Endothelial cell of umbilical vein (primary cell): ENCODE data around the gene FHOD3. TPM values are rescaled to one million over a fixed set of nuclear protein-coding genes. Genes with fewer than 3 reads are reported as not detected.

Experiments
- BruUV-seq: library from RNA; stranded (reverse); fragments of 400-500 nt; replicated peaks from 2 replicates; lab custom pipeline; 2021; lab: Mats Ljungman, UMichigan
- CTCF ChIA-PET: fragments of 300-600, 350-600 bp; sonication (Branson Sonifier 250); formaldehyde crosslinking; loops from one replicate; lab custom pipeline; 2021; ENCODE audit warnings: antibody characterized with exemption, inconsistent platforms; lab: Charles Lee
- POLR2A ChIA-PET: fragments of 300-600, 350-600 bp; sonication (Branson Sonifier 250); formaldehyde crosslinking; loops from one replicate; lab custom pipeline; 2021; ENCODE audit warnings: antibody characterized with exemption, inconsistent platforms; lab: Charles Lee
- DNase-seq: peaks from one replicate; pipeline ENCODE4 v3.0.0-alpha.2; 2011; ENCODE audit warnings: low read depth, low spot score
- FAIRE-seq: peaks from 2 replicates; lab custom pipeline; 2011; peaks lifted over from hg19 to GRCh38; lab: Jason Lieb, UNC
- H2AFZ ChIP-seq: 2 replicates; pipeline ENCODE4 v1.6.0; 2012; ENCODE audit warnings: low read depth, low read length, control low read depth, inconsistent platforms
- H3K27ac ChIP-seq: 2 replicates; pipeline ENCODE4 v1.5.1; 2011; ENCODE audit warnings: low read depth, mild to moderate bottlenecking, control low read depth, low read length, moderate library complexity; ENCODE audit not compliant: insufficient read depth
- H3K27me3 ChIP-seq, 2 experiments: 2 replicates each; pipeline versions ENCODE4 v1.6.0 to v1.6.1; 2011; ENCODE audit warnings: low read length in 2 of 2, mixed read lengths in 1 of 2; ENCODE audit not compliant: control insufficient read depth in 2 of 2, insufficient read depth in 2 of 2
- H3K36me3 ChIP-seq, 2 experiments: 2 replicates in 1 of 2; 3 replicates in 1 of 2; pipeline ENCODE4 v1.5.1; 2011; ENCODE audit warnings: low read length in 2 of 2, mild to moderate bottlenecking in 1 of 2, moderate library complexity in 1 of 2; ENCODE audit not compliant: control insufficient read depth in 2 of 2, insufficient read depth in 2 of 2; ENCODE audit errors: extremely low read depth in 1 of 2
- H3K4me1 ChIP-seq: 3 replicates; pipeline ENCODE4 v1.5.1; 2011; ENCODE audit warnings: mild to moderate bottlenecking, low read length; ENCODE audit not compliant: control insufficient read depth, insufficient read depth; ENCODE audit errors: extremely low read depth
- H3K4me2 ChIP-seq: 2 replicates; pipeline ENCODE4 v1.6.1; 2011; ENCODE audit warnings: low read length, control low read depth, mixed read lengths; ENCODE audit not compliant: insufficient read depth
- H3K4me3 ChIP-seq, 3 experiments: fragments of 200-600 bp in 1 of 3; sonication (generic), shearing (Covaris generic) in 1 of 3; replicated peaks in 1 of 3; 2 replicates each; pipeline ENCODE4 v1.5.1; 2011 to 2016; ENCODE audit warnings: control low read depth in 3 of 3, low read length in 3 of 3, mild to moderate bottlenecking in 2 of 3, inconsistent platforms in 1 of 3, low read depth in 1 of 3, moderate library complexity in 1 of 3; ENCODE audit not compliant: insufficient read depth in 1 of 3
- H3K79me2 ChIP-seq: 2 replicates; pipeline ENCODE4 v1.6.0; 2012; ENCODE audit warnings: low read length, inconsistent platforms; ENCODE audit not compliant: control insufficient read depth, insufficient read depth
- H3K9ac ChIP-seq: replicated peaks from 2 replicates; pipeline ENCODE3; 2011; ENCODE audit warnings: low read length, control low read depth; ENCODE audit not compliant: insufficient read depth; ENCODE audit errors: extremely low read depth
- H3K9me1 ChIP-seq: replicated peaks from 3 replicates; pipeline ENCODE4 v1.6.0; 2011; ENCODE audit warnings: mild to moderate bottlenecking, low read length; ENCODE audit not compliant: control insufficient read depth, insufficient read depth; ENCODE audit errors: extremely low read depth
- H3K9me3 ChIP-seq: replicated peaks from 2 replicates; pipeline ENCODE4 v1.5.1; 2012; ENCODE audit warnings: low read length, inconsistent platforms; ENCODE audit not compliant: control insufficient read depth, insufficient read depth
- H4K20me1 ChIP-seq: replicated peaks from 2 replicates; pipeline ENCODE3; 2011; ENCODE audit warnings: mild to moderate bottlenecking, low read length; ENCODE audit not compliant: control insufficient read depth, insufficient read depth; ENCODE audit errors: extremely low read depth
- FOS ChIP-seq: IDR thresholded peaks from 2 replicates; pipeline ENCODE4 v1.6.1; 2011; ENCODE audit warnings: mild to moderate bottlenecking, low read length, moderate library complexity, borderline replicate concordance; ENCODE audit not compliant: insufficient read depth
- MYC ChIP-seq: IDR thresholded peaks from one replicate; pipeline ENCODE4 v1.6.1; 2011; ENCODE audit warnings: mild to moderate bottlenecking, low read depth, low read length
- POLR2A ChIP-seq: IDR thresholded peaks from 2 replicates; pipeline ENCODE4 v1.6.1; 2012; ENCODE audit warnings: low read depth, mild to moderate bottlenecking, control low read depth, low read length
- dilution Hi-C: fragments of 300-500 bp; cut with MboI; formaldehyde crosslinking; loops from one replicate; pipeline ENCODE4 v1.15.0; 2019; ENCODE audit warnings: low sequenced_read_pairs; ENCODE audit not compliant: extremely low pct_ligation_motif_present
- intact Hi-C: fragments of 100-400 bp; cut with micrococcal nuclease; formaldehyde crosslinking; loops from one replicate; pipeline ENCODE4 v1.10.0; 2022
- polyA plus RNA-seq, 4 experiments: library from polyadenylated mRNA; depleted of rRNA in 3 of 4; stranded (reverse) in 3 of 4; unstranded in 1 of 4; fragments of >200 nt; gene quantifications; 2 replicates each; pipeline versions ENCODE4 v1.2.1 to v1.2.3, GENCODE V29; 2011 to 2012; ENCODE audit warnings: missing spikeins in 1 of 4
- total RNA-seq: library from RNA; stranded (reverse); gene quantifications from 2 replicates; pipeline ENCODE4 v1.2.3, GENCODE V29; 2021
- TF ChIP-seq, protein P1 (sequence below), 2 donors: IDR thresholded peaks; 1 replicate in 1 of 2; 2 replicates in 1 of 2; pipeline ENCODE4 v1.5.1; 2011; ENCODE audit warnings: low read length in 2 of 2, mild to moderate bottlenecking in 2 of 2, moderate library complexity in 2 of 2, control low read depth in 1 of 2, inconsistent platforms in 1 of 2, low read depth in 1 of 2; ENCODE audit not compliant: insufficient read depth in 1 of 2; ENCODE audit errors: extremely low read depth in 1 of 2
- TF ChIP-seq, protein P2 (sequence below): IDR thresholded peaks from 2 replicates; pipeline ENCODE4 v1.6.1; 2011; ENCODE audit not compliant: insufficient read depth, insufficient read length

FHOD3 gene
- total and polyA plus RNA-seq, 2 donors (not counting 3 experiments of a cell fraction or from before 2014, with no cell fraction given) = 0.06 to 1.5 TPM

DNA sequence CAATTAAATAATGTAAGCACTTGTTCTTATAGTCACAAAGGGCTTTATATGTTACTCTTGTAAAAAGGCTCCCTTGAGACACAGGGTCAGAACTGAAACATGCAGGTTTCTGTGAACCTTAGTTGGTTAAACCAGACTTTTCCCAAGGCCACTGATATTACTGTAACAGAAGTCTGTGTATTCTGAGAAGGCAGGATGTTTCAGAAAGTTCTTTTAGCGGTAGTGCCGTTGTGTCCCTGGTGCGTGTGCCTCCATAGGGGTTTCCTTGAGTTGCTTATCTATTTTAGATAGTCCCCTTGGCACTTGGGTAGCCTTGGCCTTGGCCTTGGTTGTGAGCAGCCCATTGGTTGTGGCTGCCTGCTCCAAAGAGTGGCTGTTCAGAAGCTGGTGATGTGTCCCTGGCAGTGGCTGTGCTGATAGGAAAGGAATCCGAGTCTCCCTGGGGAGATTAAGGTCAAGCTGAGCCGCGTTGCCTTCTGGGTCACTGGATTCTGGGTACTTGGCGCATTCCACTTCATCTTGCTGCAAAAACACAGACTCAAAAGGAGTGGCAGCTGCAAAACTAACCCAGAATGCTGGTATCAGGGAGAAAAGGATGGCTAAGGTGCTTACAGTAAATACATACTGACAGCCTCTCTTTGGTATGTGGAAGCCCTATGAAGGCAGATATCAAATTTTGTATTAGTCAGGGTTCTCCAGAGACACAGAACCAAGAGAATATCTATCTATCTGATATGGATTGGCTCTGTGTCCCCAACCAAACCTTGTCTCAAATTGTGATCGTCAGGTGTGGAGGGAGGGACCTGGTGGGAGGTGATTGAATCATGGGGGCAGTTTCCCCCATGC lies 69.7 kb downstream of the FHOD3 start:
- Histone ChIP-seq H3K9me1 (no peaks in the 10 kb centered on the region), H3K79me2 (no peaks in the 10 kb centered on the region), H3K9me3 (no peaks in the 10 kb centered on the region), H3K4me3 (no peak overlapping the region), H3K4me2 (no peak overlapping the region), H3K27me3 (peaks cover 0 to 3% of the 10 kb centered on the region in 2 experiments), H3K36me3 (no peaks in the 10 kb centered on the region), H3K9ac (no peak overlapping the region), H3K4me1 (no peaks in the 10 kb centered on the region), H3K27ac (no peak overlapping the region), H4K20me1 (no peaks in the 10 kb centered on the region), H2AFZ (no peak overlapping the region)
- dilution Hi-C loops (no loop called here), intact Hi-C loops (loop anchor here (1.0 kb wide), 1 partner anchor 22 kb away; no protein-coding TSS in a partner anchor)
- no peak for TF ChIP-seq POLR2A
- no peak for TF ChIP-seq MYC
- TF ChIP-seq, protein P1, sequence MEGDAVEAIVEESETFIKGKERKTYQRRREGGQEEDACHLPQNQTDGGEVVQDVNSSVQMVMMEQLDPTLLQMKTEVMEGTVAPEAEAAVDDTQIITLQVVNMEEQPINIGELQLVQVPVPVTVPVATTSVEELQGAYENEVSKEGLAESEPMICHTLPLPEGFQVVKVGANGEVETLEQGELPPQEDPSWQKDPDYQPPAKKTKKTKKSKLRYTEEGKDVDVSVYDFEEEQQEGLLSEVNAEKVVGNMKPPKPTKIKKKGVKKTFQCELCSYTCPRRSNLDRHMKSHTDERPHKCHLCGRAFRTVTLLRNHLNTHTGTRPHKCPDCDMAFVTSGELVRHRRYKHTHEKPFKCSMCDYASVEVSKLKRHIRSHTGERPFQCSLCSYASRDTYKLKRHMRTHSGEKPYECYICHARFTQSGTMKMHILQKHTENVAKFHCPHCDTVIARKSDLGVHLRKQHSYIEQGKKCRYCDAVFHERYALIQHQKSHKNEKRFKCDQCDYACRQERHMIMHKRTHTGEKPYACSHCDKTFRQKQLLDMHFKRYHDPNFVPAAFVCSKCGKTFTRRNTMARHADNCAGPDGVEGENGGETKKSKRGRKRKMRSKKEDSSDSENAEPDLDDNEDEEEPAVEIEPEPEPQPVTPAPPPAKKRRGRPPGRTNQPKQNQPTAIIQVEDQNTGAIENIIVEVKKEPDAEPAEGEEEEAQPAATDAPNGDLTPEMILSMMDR (IDR thresholded peaks at IDR 0.05; ENCODE audit: extremely low read depth in 1 of 2, insufficient read depth in 1 of 2, low read depth in 1 of 2, low read length in 2 of 2) = no peak
- no peak for TF ChIP-seq FOS
- TF ChIP-seq, protein P2, sequence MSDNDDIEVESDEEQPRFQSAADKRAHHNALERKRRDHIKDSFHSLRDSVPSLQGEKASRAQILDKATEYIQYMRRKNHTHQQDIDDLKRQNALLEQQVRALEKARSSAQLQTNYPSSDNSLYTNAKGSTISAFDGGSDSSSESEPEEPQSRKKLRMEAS = no peak
- BruUV-seq = no TSS peak
- ChIA-PET CTCF (no interaction called here), POLR2A (no interaction called here)
- FAIRE-seq = no peak
- no peak for DNase-seq
